ENCODE results near the gene FAM131A. TPM values are rescaled to one million over a fixed set of nuclear protein-coding genes. Genes with fewer than 3 reads are reported as not detected.

Gene FAM131A
- total RNA-seq, 1 donor from 2014 or later, result 43.3 TPM

GRCh38 chr3:184315543-184315867, 21.9 kb upstream of the FAM131A start:
- intact Hi-C loops (cut with DNase I), result loop anchor here (2.0 kb wide), 2 partner anchors 21 to 47 kb away; partner anchors contain the start of gene FAM131A
- no peak for DNase-seq (ENCODE audit: low spot score)

DNA sequence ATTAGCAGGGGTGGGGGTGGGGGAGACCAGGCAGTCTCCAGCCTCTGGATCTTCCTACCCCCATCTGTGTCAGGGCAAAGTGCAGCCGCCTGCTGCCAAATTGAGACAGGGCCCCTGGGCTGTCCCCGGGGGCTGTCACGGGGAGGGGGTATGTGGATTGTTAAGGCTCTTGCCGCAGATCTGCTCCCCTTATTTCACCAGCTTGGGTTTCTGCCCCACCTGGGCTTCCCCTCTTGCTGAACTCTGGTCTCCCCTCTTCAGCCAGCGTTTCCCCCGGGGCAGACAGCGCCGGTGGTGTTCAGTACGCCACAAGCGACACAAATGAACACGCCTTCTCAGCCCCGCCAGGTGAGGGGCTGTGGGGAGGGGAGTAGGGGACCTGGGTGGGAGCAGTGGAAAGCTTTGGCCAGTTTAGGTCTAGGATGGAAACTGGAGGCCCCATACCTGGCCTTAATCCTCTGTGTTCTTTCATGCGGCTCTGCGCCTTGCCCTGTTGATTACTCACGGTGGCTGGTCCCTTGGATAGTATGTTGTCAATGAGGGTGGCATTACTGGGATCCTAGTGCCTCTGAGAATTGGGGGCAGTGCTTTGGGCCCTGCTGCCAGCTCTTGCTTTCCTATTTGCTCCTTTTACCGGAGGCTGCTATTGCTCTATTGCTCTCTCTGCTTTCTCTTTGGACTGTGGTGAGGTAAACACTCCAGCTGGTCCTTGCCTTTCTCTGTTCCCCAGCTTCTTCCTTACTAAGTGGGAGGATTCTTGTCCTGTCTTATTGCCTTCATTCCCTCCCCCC, 21.3 kb upstream of the FAM131A start:
- intact Hi-C loops (cut with DNase I), result loop anchor here (2.0 kb wide), 2 partner anchors 21 to 47 kb away; partner anchors contain the start of gene FAM131A

GRCh38 chr3:184316792-184317191, 20.6 kb upstream of the FAM131A start:
- intact Hi-C loops (cut with DNase I), result no loop called here
- DNase-seq (ENCODE audit: low spot score), result no peak

More for the DNA sequence above, 21.3 kb upstream of the FAM131A start:
- no peak for DNase-seq (ENCODE audit: low spot score)

- intact Hi-C loops (cut with DNase I), result no loop called here
- DNase-seq (ENCODE audit: low spot score), result no peak
Measured at GRCh38 chr3:184317201-184317600, 20.2 kb upstream of the FAM131A start.

- intact Hi-C loops (cut with DNase I), result no loop called here
- peak; percentile 96 for DNase-seq (ENCODE audit: low spot score)
Measured at GRCh38 chr3:184320104-184320445, 17.3 kb upstream of the FAM131A start.

- no peak for DNase-seq (ENCODE audit: low spot score)
- intact Hi-C loops (cut with DNase I), result no loop called here
Measured at GRCh38 chr3:184321666-184322065, 15.7 kb upstream of the FAM131A start.

- intact Hi-C loops (cut with DNase I), result no loop called here
- DNase-seq (ENCODE audit: low spot score), result no peak
Measured at GRCh38 chr3:184322731-184323487, 14.5 kb upstream of the FAM131A start.

- intact Hi-C loops (cut with DNase I), result no loop called here
- DNase-seq (ENCODE audit: low spot score), result no peak
Measured at GRCh38 chr3:184323696-184324095, 13.7 kb upstream of the FAM131A start.

- intact Hi-C loops (cut with DNase I), result no loop called here
- no peak for DNase-seq (ENCODE audit: low spot score)
Measured at GRCh38 chr3:184325269-184325668, 12.1 kb upstream of the FAM131A start.

GRCh38 chr3:184325715-184326369, 11.6 kb upstream of the FAM131A start:
- intact Hi-C loops (cut with DNase I), result no loop called here
- DNase-seq (ENCODE audit: low spot score), result no peak

GRCh38 chr3:184327171-184327570, 10.2 kb upstream of the FAM131A start:
- no peak for DNase-seq (ENCODE audit: low spot score)

DNA sequence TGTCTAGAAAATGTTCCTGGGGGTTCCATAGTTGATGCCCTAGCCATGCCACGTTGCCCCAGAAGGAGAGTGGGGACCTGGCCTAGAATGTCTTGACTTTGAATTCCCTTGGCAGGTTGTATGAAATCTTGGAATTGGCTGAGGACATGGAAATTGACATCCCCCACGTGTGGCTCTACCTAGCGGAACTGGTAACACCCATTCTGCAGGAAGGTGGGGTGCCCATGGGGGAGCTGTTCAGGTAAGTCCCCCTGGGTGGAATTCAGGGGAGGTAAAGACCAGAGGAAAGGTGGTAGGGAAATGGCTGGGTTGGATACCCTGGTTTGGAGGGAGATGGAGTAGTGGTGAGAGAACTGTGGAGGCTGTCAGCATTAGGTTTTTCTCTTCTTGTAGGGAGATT, 8.9 kb upstream of the FAM131A start:
- DNase-seq (ENCODE audit: low spot score), result no peak
- intact Hi-C loops (cut with DNase I), result no loop called here

More at GRCh38 chr3:184327171-184327570, 10.2 kb upstream of the FAM131A start:
- intact Hi-C loops (cut with DNase I), result no loop called here

DNA sequence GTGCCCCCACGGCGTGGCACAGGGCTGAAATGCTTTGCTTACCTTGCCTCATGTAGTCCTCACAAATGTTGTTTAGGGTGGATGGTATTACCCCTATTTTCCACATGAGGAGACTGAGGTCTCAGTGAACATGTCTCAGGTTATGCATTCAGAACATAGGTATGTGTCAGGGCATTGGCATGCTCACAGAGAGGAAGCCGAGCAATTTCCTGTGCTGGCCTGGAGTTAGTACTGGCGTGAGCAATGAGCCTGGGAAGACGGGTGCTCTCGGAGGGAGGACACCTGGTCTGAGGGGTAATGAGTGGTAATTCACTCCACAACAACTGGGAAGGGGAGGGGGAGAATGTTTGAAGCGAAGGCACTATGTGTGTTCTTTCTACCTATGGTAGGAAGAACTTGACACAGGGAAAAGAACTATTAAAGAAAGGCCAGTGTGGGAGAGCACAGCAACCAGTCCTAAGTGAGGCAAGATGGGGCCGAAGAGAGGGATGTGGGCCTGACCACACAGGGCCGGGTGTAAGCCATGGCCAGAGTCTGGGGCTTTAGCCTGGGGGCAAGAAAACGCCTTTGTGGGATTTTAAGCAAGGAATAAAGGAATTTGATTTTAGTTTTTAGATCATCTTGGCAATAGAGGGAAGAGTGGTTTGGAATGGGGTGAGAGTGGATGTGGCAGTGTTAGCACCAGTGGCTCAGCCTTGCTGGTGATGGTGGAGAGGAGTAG, 4.9 kb upstream of the FAM131A start:
- DNase-seq (ENCODE audit: low spot score), result no peak
- intact Hi-C loops (cut with DNase I), result no loop called here

DNA sequence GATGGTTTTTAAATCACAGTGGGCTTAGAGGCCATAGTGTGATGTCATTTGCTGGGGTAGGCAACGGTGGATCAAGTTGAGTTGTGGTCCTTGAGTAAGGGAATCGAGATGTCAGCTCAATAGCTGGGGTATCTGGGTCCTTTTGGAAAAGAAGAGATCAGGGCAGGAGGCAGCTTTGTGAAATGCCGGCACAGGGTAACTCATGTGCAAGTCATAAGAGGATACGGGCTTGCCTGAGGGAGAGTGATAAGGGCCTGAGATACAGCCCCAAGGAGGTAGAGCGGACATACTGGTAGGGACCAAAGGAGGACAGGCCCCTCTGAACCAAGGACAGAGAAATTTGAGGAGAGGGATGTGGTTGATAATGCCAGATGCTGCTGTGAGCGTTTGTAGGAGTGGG, 4.2 kb upstream of the FAM131A start:
- no peak for DNase-seq (ENCODE audit: low spot score)
- intact Hi-C loops (cut with DNase I), result no loop called here

DNA sequence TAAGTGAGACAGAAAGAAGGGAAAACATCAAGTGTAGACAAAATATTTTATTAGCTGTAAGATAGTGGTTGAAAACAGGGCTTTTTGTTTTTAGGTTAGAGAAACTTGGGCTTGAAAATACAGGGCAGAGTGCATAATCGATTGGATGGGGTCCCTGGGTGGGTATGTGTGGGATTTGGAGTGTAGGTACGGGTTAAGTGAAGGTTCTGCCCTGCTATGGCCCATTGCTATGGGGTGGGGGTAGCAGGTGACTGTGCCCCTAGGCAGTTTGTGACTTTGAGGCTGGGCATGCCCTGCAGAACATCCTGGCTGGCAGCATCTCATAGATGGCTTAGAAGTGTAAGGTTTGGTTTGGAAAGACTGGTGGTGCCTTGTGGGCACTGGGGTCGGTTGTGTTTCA, 3.7 kb upstream of the FAM131A start:
- intact Hi-C loops (cut with DNase I), result no loop called here
- no peak for DNase-seq (ENCODE audit: low spot score)

DNA sequence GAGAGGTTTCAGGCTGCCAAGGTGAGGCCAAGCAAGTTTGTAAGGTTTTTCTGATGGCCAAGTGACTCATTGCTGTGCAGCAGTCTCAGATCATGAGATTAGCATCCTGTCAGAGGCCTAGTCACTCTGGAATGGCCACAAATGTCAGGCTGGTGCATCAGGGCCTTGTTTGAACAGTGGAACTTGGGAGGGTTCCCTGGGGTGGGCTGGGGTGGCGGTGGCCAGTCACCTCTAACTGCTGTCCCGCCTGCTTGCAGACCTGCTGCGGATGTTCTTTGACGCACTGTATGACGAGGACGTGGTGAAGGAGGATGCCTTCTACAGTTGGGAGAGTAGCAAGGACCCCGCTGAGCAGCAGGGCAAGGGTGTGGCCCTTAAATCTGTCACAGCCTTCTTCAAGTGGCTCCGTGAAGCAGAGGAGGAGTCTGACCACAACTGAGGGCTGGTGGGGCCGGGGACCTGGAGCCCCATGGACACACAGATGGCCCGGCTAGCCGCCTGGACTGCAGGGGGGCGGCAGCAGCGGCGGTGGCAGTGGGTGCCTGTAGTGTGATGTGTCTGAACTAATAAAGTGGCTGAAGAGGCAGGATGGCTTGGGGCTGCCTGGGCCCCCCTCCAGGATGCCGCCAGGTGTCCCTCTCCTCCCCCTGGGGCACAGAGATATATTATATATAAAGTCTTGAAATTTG, 2.8 kb upstream of the FAM131A start:
- intact Hi-C loops (cut with DNase I), result no loop called here
- DNase-seq (ENCODE audit: low spot score), result no peak

GRCh38 chr3:184335291-184335660, 2.1 kb upstream of the FAM131A start:
- intact Hi-C loops (cut with DNase I), result no loop called here
- no peak for DNase-seq (ENCODE audit: low spot score)

GRCh38 chr3:184335661-184336546, 1.5 kb upstream of the FAM131A start:
- intact Hi-C loops (cut with DNase I), result loop anchor here (2.0 kb wide), 2 partner anchors 21 to 27 kb away; partner anchors contain the start of gene EIF4G1
- peak; percentile 95 for DNase-seq (ENCODE audit: low spot score)
